CD4-positive, alpha-beta T cell (primary cell): ENCODE data around the gene C7. TPM values are rescaled to one million over a fixed set of nuclear protein-coding genes. Genes with fewer than 3 reads are reported as not detected.
A peak's percentile ranks its signal among the peaks of the same experiment; 100 is the strongest.

Experiments
- ATAC-seq: fragments of 200-7000 bp; cut with Tn5 transposase; one replicate; pipeline ENCODE4 v1.10.0; 2022; ENCODE audit warnings: mild to moderate bottlenecking; ENCODE audit not compliant: poor library complexity
- CTCF ChIA-PET: fragments of 350-600 bp; sonication (Branson Sonifier 250); formaldehyde crosslinking; loops from one replicate; lab custom pipeline; 2021; ENCODE audit warnings: antibody characterized with exemption, inconsistent platforms; lab: Charles Lee
- POLR2A ChIA-PET: fragments of 350-600 bp; sonication (Branson Sonifier 250); formaldehyde crosslinking; loops from one replicate; lab custom pipeline; 2021; ENCODE audit warnings: antibody characterized with exemption, inconsistent platforms; lab: Charles Lee
- DNase-seq, 14 experiments: peaks; one replicate each; pipeline ENCODE4 v3.0.0-alpha.2; 2013 to 2020; ENCODE audit warnings: mixed read lengths in 2 of 14
- H3K27ac ChIP-seq, 2 donors: one replicate each; pipeline versions ENCODE4 v1.5.1 to v1.7.0; 2013; ENCODE audit warnings: low read length in 2 of 2, low read depth in 1 of 2, mild to moderate bottlenecking in 1 of 2
- H3K27me3 ChIP-seq, 2 experiments: 1 replicate in 1 of 2; 2 replicates in 1 of 2; pipeline versions ENCODE4 v1.6.1 to v1.7.0; 2013; ENCODE audit warnings: low read length in 2 of 2, control low read depth in 1 of 2, mild to moderate bottlenecking in 1 of 2, moderate library complexity in 1 of 2; ENCODE audit not compliant: insufficient read depth in 2 of 2, control insufficient read depth in 1 of 2
- H3K36me3 ChIP-seq: one replicate; pipeline ENCODE4 v1.6.1; 2013; ENCODE audit warnings: low read length, control low read depth; ENCODE audit not compliant: insufficient read depth
- H3K4me1 ChIP-seq: one replicate; pipeline ENCODE4 v1.6.1; 2013; ENCODE audit warnings: low read length, control low read depth; ENCODE audit not compliant: insufficient read depth
- H3K4me3 ChIP-seq: one replicate; pipeline ENCODE4 v1.5.1; 2013; ENCODE audit warnings: mild to moderate bottlenecking, low read length, moderate library complexity
- H3K9me3 ChIP-seq, 2 experiments: 1 replicate in 1 of 2; 2 replicates in 1 of 2; pipeline versions ENCODE4 v1.6.1 to v1.7.0; 2013; ENCODE audit warnings: low read length in 2 of 2, mild to moderate bottlenecking in 2 of 2, control low read depth in 1 of 2, moderate library complexity in 1 of 2; ENCODE audit not compliant: control insufficient read depth in 1 of 2, insufficient read depth in 1 of 2
- H3K27ac Mint-ChIP-seq: one replicate; pipeline ENCODE4 v1.8.0; 2020; ENCODE audit warnings: mixed read lengths
- H3K27me3 Mint-ChIP-seq: one replicate; pipeline ENCODE4 v1.8.0; 2021; ENCODE audit warnings: mixed read lengths
- H3K36me3 Mint-ChIP-seq: one replicate; pipeline ENCODE4 v1.8.0; 2021; ENCODE audit warnings: low read depth, mixed read lengths
- H3K4me1 Mint-ChIP-seq: one replicate; pipeline ENCODE4 v1.8.0; 2021; ENCODE audit warnings: low read depth, mixed read lengths
- H3K4me3 Mint-ChIP-seq: one replicate; pipeline ENCODE4 v1.8.0; 2020; ENCODE audit warnings: mild to moderate bottlenecking, mixed read lengths
- H3K9me3 Mint-ChIP-seq: one replicate; pipeline ENCODE4 v1.8.0; 2020; ENCODE audit warnings: mixed read lengths
- intact Hi-C, 2 experiments: fragments of 100-400 bp; cut with DNase I in 1 of 2; cut with micrococcal nuclease in 1 of 2; formaldehyde crosslinking; loops; one replicate each; pipeline versions ENCODE4 v1.15.1 to v1.9.0; 2023 to 2025; cut with DNase I, micrococcal nuclease
- total RNA-seq, 174 experiments: library from RNA in 2 of 174; stranded (reverse) in 2 of 174; gene quantifications; one replicate each; pipeline ENCODE4 v1.2.3 and lab custom pipeline; 2021 to 2026
- TF ChIP-seq, protein P1 (sequence below): fragments of 200-600 bp; IDR thresholded peaks from one replicate; pipeline ENCODE4 v1.8.0; 2022; ENCODE audit warnings: antibody characterized with exemption, mild to moderate bottlenecking

Gene C7
- total RNA-seq, 2 experiments from 2014 or later: not detected

DNA sequence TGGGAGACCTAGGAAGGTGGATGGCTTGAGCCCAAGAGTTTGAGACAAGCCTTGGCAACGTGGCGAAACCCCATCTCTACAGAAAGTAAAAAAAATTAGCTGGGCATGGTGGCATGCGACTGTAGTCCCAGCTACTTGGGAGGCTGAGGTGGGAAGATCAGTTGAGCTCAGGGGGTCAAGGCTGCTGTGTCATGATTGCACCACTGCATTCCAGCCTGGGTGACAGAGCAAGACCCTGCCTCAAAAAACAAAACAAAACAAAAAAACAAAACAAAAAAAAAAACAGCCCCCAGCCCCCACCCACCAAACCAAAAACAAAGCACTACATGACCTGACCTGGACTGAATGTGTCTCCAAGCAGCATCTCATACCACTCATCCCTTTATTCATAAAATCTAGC lies 33.3 kb upstream of the C7 start:
- intact Hi-C loops: loop anchor here (5.0 kb wide), 2 partner anchors 124 to 1299 kb away; no protein-coding TSS in a partner anchor
- Histone ChIP-seq H3K27ac (no peak overlapping the region), H3K9me3 (no peaks in the 10 kb centered on the region), H3K36me3 (no peaks in the 10 kb centered on the region), H3K27me3 (no peaks in the 10 kb centered on the region), H3K4me3 (no peak overlapping the region), H3K4me1 (no peaks in the 10 kb centered on the region)
- Mint-ChIP-seq H3K27ac (no peak overlapping the region), H3K4me3 (no peak overlapping the region), H3K36me3 (no peaks in the 10 kb centered on the region), H3K27me3 (peaks cover 4% of the 10 kb centered on the region), H3K9me3 (no peaks in the 10 kb centered on the region), H3K4me1 (no peaks in the 10 kb centered on the region)
- ChIA-PET CTCF (no interaction called here), POLR2A (no interaction called here)
- ATAC-seq (no peak), DNase-seq (no peak)
- TF ChIP-seq, protein P1, sequence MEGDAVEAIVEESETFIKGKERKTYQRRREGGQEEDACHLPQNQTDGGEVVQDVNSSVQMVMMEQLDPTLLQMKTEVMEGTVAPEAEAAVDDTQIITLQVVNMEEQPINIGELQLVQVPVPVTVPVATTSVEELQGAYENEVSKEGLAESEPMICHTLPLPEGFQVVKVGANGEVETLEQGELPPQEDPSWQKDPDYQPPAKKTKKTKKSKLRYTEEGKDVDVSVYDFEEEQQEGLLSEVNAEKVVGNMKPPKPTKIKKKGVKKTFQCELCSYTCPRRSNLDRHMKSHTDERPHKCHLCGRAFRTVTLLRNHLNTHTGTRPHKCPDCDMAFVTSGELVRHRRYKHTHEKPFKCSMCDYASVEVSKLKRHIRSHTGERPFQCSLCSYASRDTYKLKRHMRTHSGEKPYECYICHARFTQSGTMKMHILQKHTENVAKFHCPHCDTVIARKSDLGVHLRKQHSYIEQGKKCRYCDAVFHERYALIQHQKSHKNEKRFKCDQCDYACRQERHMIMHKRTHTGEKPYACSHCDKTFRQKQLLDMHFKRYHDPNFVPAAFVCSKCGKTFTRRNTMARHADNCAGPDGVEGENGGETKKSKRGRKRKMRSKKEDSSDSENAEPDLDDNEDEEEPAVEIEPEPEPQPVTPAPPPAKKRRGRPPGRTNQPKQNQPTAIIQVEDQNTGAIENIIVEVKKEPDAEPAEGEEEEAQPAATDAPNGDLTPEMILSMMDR: no peak

- ATAC-seq (no peak), DNase-seq (peak in 1 of 14 experiments; percentile 3)
- no peak overlapping the region for H3K4me3 Mint-ChIP-seq
- H3K9me3 ChIP-seq: no peaks in the 10 kb centered on the region
- H3K27me3 Mint-ChIP-seq: peaks cover 5% of the 10 kb centered on the region
- H3K4me1 ChIP-seq: no peaks in the 10 kb centered on the region
- intact Hi-C loops: loop anchor here (5.0 kb wide), 2 partner anchors 125 to 1300 kb away; no protein-coding TSS in a partner anchor
- H3K9me3 Mint-ChIP-seq: no peaks in the 10 kb centered on the region
- H3K4me3 ChIP-seq: no peak overlapping the region
- CTCF ChIA-PET: no interaction called here
- H3K36me3 Mint-ChIP-seq: no peaks in the 10 kb centered on the region
- H3K27ac ChIP-seq: no peak overlapping the region
- H3K27ac Mint-ChIP-seq: no peak overlapping the region
- POLR2A ChIA-PET: no interaction called here
- H3K4me1 Mint-ChIP-seq: no peaks in the 10 kb centered on the region
- H3K27me3 ChIP-seq: no peaks in the 10 kb centered on the region
- no peaks in the 10 kb centered on the region for H3K36me3 ChIP-seq
- TF ChIP-seq, protein P1: no peak
Observed at GRCh38 chr5:40877371-40877988, 31.8 kb upstream of the C7 start.

GRCh38 chr5:40879163-40879942 lies 29.9 kb upstream of the C7 start:
- intact Hi-C loops: loop anchor here (1.0 to 5.0 kb wide), 7 partner anchors 45 to 1302 kb away; partner anchors contain the start of genes RPL37 (in 1 of the 2) and TTC33 (in 1 of the 2)
- Mint-ChIP-seq H3K27me3 (peaks cover 5% of the 10 kb centered on the region), H3K27ac (no peak overlapping the region), H3K4me1 (no peaks in the 10 kb centered on the region), H3K4me3 (no peak overlapping the region), H3K36me3 (no peaks in the 10 kb centered on the region), H3K9me3 (no peaks in the 10 kb centered on the region)
- no peaks in the 10 kb centered on the region for H3K4me1 ChIP-seq
- no peak overlapping the region for H3K27ac ChIP-seq
- DNase-seq (peak in 3 of 14 experiments; percentile 31 to 45 (median 35)), ATAC-seq (peak; percentile 46)
- no peak overlapping the region for H3K4me3 ChIP-seq
- H3K36me3 ChIP-seq: no peaks in the 10 kb centered on the region
- H3K9me3 ChIP-seq: no peaks in the 10 kb centered on the region
- CTCF ChIA-PET: no interaction called here
- no peaks in the 10 kb centered on the region for H3K27me3 ChIP-seq
- TF ChIP-seq, protein P1: peak; percentile 77
- POLR2A ChIA-PET: no interaction called here
